HG02973 (cell line): ENCODE measurements around the gene GNAO1.

ENCODE experiments used
- ATAC-seq: cut with Tn5 transposase; IDR thresholded peaks from one replicate; pipeline ENCODE4 v1.9.1; 2021; ENCODE audit warnings: moderate library complexity; ENCODE audit not compliant: unreplicated experiment

GNAO1 gene

DNA sequence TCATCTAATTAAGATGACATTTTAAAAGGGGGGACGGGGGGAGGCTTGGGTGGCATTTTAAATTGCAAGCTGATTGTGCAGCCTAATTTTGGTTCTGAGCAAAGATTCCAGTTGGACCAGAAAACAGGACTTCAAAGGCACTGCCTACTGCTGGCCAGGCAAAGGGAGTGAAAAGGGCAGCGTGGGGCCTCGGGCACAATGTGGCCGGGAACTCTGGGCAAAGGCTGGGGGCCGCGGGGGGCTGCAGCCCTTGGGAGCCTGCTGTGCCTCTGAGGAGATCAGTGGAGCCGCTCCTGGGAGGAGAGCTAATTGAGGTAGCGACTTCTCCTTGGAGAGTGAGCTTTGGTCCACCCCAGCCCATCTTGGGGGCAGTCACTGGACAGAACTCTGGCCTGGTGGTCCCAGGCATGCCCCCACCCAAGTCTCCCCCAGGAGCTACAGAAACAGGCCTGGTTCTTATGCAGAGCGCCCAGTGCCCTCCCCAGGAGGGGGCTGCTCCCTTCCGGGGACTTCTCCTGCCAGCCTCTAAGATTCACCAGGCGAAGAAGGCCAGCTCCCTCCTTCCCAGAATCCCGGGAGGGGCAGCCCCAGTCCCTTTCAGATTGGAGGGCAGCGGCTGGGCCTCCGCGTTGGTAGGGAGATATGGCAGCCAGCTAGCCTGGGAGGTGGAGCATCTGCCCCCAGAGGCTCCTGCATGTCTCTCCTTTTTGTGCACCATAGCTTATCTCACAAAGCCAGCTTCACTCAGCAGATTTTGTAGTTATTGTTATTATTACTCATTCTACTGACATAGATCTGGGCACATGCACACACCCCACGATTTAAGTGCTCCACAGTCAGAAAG, 115.6 kb downstream of the GNAO1 start:
- no peak for ATAC-seq

DNA sequence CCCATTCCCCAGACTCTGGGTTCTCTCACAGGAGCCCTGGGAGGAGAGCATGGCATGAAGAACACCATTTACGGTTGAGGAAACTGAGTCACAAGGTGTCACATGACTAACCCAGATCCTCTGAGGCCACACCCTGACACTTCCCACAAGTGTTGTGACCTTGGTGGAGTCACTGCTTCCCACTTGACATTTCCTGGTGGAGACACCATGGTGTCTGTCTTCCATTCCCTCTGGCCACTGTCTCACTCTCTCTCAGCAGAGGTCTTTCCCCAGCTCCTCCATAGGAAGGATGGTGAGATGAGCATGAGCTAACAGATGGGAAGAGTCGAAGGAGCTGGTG, 116.2 kb downstream of the GNAO1 start:
- no peak for ATAC-seq

DNA sequence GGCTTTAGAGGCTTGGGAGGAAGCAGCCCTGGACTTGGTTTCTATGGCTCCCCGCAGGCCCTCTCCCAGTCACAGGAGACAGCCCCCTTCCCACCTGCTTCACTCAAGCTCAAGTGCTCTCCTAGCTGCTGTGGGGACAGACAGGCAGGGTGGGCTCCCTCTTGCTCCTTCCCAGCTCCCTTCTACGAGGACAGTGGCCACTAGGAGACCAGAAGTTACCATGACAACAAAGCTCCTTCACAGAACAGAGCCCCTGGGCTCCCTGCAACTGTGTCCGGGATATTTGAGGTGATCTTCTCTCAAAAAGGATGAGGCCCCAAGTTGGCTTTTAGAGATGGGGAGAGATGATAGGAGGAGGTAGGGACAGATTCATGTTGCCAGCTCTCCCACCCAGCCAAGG, 117.7 kb downstream of the GNAO1 start:
- no peak for ATAC-seq

DNA sequence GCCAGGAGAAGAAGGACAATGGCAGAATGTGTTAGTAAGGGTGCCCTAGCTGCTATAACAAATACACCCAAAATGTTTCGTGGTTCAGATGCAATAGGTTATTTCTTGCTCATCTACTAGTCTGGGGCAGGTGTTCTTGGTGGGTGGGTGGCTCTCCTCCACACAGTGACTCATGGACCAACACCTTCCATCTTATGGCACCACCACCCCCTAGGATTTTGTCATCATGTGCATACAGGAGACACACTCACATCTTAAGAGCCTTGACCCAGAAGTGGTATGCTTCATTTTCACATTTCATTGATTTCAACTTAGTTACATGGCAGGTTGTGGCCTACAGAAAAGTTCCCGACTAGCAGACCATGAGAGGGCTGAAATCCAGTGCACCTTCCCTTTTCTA, 119.4 kb downstream of the GNAO1 start:
- no peak for ATAC-seq

DNA sequence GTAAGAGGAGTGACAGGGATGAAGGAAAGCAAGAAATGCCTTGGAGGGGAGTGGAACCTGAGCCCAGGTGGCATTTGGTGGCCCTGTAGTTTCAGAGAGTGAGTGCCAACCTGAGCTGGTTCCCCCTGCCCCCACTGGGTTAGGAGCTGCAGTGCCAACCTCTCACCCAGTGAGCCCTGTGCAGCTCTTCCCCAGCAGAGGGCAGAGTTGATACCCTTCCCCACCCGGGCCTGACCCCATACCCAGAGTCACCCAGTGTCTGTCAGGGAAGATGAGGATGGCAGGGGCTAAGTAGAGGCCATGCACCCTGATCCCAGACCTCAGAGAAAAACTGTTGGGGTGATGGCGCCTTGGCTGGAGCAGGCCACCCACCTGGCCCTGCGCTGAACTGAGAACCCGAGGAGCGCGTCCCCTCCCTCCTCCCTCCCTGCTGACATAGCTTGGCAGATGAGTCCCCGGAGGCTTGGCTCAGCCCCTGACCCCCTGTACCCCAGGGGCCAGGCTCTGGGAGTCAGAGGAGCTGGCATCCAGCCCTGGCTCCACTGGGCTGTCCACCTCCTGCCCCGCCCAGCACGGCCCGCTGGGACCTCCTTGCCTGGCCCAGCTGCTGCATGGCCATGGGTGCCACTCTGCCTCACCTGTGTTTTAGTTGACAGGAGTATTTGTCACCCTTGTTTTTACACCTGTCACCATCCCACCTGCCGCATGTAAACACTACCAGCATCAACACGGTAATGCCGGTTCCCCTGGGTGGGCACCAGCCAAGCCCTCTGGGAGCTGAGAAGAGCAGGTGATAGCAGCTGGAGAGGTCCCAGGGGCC, 120.1 kb downstream of the GNAO1 start:
- no peak for ATAC-seq

DNA sequence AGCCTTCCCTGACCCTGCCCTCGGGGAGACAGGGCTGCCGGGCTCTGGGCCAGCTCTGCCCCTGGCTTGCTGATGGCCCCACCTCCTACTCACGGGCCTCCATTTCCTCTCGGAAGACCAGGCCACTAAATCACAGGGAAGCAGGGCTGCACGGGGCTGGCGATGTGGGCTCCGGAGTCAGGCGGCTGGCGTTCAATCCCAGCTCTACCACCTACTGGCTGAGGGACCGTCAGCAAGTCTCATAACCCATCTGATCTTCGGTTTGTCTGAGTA, 120.7 kb downstream of the GNAO1 start:
- ATAC-seq: no peak

DNA sequence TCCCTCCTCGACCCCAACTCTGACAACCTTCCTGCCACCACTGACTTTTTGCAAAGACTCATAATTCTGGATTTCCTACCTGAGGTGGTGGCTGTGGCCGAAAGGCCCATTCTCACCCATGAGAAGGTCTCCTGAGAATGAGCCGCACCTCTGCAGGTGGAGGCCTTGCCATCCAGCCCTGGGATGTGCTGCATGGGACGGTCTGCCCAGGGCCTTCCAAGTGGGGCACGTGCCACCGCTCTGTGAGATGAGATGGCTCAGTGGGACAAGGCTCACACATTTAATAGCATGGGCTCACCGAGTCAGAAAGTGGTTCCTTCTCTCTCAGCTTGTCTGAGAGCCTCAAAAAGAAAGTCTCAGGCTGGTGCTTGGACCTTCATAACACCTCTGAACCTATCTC, 121.3 kb downstream of the GNAO1 start:
- no peak for ATAC-seq

DNA sequence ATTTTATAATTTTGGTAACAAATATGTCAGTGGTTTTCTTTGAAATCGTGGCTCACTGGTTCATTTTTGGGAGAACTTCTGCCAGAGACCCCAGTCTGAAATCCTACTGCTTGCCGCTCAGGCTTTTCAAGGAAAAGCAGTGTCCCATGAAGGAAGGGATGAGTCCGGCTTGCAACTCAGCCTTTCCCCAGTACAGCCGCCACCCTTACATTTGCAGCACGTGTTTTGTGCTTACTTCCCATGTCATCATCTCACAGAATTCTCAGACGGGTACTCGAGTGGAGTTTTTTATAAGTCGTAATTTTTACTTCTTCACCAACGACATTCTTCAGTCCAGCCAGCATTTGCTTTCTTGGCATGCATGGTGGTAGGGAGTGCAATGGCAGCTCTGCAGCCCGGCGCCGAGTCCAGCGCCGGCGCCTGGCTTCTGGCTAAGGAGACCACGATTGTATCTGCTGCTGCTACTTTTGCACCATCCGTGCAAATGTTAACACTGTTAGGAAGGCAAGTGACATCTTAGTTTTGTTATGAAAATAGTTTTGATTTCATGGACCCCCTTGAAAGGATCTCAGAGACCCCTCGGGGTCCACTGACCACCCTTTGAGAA, 123.1 kb downstream of the GNAO1 start:
- ATAC-seq: no peak

DNA sequence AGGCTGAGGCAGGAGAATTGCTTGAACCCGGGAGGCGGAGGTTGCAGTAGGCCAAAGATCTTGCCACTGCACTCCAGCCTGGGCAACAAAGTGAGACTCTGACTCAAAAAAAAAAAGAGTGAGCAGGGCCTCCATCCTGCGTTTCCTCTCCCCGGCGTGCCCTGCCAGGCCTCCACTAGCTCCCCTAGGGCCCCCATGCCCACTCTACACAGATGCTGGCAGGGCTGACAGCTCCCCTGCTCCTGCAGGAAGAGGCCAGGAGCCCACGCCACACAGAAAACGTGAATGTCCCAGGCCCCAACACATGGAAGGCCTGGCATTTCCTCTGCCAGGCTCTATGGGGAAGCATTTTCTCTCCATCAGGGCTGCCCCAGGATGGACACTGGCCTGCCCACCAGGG, 124.7 kb downstream of the GNAO1 start:
- ATAC-seq: no peak

DNA sequence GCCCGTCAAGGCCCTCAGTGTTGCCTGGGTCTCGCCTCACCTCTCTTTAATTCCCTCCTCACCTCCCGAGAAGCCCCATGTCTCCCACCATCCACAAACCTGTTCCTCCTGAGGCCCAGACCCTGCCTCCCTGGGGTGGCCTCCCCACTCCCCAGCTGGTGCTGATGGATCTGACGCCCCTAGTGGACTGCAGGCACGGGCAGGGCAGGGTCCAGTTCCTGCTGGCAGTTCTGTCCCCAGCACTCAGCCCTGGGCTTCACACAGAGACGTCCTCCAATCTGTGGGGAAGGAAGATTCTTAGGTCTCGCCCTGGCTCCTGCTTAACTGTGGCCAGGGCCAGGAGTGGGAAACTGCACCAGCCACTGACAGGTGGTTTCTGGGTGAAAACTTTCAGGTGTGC, 125.3 kb downstream of the GNAO1 start:
- no peak for ATAC-seq

DNA sequence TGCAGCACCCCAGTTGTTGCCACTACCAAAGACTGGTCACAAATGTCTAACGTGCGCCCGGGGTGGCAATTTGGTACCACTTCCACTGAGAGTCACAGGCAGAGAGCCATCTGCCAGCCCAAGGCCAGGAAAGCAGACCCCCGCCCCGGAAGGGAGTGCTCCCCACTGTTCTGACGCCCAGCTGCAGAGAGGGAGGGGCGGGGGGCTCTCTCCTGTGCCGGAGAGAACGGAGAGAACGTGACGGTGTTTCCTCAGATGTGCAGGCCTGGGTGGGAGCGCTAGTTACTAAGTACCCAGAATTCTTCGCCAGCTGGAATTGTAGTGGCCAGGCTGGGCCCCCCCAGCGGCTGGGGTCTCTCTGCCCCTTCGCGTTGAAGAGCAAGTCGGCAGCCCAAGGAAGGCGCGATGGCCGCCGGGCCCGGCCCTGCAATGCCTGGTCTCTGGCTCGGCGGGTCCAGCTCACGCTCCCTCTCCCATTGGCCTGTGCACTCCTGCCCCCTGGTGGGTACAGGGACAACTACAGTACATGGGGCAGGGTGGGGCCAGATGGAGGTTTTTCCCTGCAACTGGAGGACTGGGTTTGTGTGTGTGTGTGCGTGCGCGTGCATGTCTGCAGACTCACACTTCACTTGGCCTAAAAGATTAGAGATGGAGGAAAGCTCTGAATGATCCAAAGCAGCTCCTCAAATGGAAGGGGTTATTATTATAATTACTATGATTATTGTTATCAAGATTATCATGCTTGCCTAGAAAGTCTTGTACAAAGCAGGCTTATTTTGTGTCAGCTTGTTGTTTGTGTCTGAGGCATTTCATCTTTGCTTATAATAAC, 126.9 kb downstream of the GNAO1 start:
- ATAC-seq: peak; percentile 88

DNA sequence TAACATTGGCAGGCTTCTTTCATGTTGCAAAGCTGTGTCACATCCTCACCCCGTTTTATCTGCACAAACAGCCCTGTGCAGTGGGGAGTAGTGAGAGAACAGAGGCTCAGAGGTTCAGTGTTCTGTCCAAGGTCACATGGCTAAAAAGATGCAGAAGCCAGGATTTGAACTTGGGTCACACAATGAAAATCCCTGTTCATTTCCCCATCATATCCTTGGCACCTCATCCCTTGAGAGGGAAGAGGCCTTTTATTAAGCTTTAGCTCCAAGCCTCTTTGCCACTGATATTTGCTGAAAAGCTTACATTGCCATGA, 127.5 kb downstream of the GNAO1 start:
- ATAC-seq: no peak

DNA sequence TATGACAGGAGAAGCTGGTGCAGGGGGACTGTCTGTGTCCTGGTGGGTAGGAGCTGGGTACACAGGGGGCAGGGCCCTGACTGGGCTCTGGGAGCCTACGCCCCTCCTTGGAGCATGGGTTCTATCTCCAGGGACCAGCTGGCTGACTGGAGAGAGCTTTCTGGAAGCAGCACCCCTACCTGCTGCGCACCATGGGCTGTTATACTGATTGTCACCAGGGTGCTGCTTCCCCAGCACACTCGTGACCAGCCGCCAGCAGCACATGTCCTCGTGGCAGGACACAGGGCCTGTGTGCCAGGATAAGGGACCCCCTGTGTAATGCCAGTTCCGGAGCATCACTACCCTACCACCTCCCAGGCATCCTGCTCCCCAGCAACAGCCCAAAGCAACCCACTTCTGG, 128.1 kb downstream of the GNAO1 start:
- no peak for ATAC-seq

DNA sequence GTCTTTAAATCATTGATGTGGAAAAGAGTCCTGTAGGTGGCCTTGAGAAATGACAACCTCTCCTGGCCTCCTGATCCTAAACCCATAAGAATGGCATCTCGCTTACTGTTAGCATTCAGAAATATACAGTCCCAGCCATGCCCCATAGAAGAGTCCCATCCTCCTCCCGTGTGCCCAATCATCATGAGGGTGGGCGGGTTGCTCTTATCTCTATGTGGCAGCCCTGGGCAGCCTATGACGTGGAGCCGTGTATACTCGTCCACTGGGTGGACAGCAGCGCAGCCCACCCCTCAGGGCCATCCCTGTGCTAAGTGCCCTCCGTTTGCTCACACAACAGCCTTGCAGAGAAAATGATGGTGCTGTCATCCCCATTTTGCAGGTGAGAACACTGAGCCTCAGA, 128.8 kb downstream of the GNAO1 start:
- ATAC-seq: no peak

DNA sequence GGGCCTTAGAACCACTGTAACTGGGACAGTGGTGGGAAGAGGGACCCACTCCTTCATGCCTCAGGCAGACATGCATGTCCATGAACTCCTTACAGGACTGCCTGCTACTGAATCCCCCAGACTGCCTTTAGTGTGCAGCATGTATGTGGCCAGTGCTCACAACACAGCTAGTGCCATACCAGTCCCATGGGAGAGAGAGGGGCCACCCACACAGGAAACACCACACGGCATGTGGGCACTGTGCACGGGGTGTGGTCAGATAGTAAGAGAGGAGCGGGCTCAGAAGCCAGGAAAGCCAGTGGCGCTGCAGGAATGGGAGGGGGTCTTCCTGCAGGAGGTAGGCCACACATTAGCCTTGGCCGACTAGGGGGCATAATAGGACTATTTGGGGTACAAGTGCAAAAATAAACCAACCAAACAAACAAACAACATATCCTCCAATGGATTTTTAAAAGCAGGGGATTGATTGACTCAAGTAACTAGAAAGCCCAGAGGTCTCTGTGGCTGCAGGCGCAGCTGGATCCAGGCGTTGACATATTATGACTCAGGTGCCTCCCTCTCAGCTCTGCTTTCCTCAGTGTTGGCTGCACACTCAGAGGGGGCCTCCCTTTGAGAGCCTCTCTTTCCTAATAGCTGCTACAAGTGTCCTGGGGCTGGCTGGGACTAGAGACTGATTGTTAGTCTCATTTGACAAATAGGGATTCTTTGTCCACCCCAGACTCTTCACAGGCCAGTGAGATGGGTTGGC, 129.7 kb downstream of the GNAO1 start:
- ATAC-seq: no peak

DNA sequence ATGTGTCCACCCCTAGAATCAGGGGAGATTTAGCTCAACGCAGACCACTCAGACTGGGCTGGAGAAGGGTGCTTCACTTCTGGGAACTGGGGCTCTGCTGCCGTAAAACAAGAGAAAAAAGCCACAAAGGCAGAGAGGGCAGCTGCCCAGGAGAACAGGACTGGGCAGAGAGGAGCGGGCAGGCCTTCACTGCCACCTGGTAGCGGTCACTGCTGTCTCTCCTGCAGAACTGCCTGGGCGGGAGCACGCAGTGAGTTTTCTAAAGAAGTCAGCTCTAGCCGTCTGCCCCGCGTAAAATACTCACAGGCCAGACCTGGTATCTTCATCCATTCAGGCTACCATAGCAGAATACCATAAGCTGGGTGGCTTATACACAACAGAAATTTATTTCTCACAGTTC, 130.3 kb downstream of the GNAO1 start:
- ATAC-seq: no peak

DNA sequence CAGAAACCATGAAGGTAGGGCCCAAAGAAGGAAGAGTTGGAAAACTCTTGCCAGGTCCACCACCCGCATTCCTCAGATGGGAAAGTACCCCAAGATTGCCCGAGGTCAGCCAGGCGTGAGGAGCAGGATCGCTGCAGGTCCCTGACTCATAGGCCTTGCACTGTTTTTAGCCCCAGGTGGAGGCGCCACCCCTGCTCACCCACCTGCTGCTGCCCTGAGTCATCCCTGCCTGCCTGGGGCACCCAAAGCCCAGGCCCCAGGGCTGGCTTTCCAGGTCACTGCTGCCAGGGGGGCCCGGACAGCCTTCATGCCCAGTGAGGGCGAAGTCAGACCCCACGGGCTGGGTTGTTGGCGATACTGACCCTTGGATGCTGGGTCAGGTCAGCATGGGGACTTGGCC, 133.1 kb downstream of the GNAO1 start:
- ATAC-seq: no peak

DNA sequence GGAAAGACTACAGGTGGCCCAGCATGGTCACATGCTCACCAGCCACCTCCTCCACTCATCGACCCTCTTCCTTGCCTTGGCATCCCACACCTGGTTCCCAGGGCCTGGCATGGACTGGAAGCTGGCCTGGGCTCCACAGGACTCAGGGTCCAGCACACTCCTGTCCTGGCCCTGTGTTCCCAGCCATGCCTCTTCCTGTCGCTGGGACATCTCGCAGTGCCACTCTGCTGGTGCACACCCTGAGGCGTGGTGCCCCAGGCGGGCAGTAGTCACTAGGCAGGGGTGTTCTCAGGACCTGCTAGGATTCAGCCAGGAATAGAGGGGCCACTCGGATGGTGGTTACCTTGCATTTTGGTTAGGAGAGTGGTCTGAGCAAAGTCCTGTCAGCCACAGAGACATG, 134.7 kb downstream of the GNAO1 start:
- no peak for ATAC-seq

DNA sequence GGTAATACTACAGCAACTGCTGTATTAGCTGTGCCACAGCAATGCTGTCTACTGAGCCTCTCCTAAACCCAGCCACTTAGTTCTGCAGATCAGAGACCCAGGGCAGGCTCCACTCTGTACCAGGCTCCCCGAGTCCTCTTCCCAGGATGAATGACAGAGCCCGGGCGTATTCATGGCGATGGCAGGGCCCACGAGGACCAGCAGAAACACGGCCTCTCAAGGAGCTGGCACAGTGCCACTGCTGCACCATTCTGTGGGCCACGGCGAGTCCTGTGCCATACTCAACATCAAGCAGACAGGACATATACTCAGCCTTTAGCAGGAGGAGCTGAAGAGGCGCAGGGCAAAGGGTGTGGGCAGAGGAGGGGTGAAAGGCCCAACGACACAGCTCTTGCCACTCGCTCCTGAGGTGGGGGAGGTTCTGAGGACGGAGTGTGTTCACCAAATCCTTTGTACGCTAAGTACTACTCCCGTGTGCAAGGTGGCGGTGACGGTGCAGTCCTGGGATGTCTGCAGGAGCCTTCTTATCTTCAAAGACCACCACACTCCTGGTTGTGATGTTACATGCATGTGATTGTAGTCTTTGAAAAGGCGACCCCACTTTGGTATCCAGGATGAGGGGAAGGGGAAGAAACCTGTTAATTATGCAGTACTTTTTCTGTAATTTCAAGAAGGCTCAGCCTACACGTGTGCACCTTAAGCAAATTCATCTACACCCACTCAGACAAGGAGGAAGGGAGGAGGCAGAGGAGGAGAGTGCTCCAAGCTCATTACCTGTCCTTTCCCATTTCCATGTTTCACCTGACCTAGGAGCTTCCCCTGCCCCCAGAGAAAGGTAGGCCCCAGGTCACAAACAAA, 136.0 kb downstream of the GNAO1 start:
- no peak for ATAC-seq

DNA sequence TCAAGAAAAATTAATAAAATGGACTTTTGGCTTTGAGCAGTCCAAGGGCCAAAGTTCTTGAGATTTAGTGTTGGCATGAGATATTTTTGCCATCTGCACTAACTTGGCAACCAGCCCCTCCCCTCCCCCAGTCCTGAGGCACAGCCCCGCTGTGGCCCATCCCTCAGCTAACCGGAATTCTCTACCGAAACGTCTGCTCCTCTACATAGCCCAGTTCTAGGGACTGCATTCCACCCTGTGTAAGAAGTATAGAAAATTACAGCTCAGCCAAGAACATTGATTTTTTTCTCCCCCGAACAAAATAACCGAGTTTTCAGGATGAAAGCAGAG, 136.6 kb downstream of the GNAO1 start:
- no peak for ATAC-seq
